H9 (cell line): Measurements from ENCODE around the gene LRP8. TPM values are rescaled to one million over a fixed set of nuclear protein-coding genes. Genes with fewer than 3 reads are reported as not detected.

Experiments
- DNase-seq: peaks from one replicate; pipeline ENCODE4 v3.0.0-alpha.2; 2017
- H2AFZ ChIP-seq: one replicate; pipeline ENCODE4 v1.6.1; 2013; ENCODE audit warnings: mild to moderate bottlenecking, low read length, control low read depth, moderate library complexity
- H2AK5ac ChIP-seq: 2 replicates; pipeline ENCODE4 v1.6.1; 2013; ENCODE audit warnings: low read length, control low read depth, mixed read lengths; ENCODE audit not compliant: insufficient read length
- H2BK120ac ChIP-seq: one replicate; pipeline ENCODE4 v1.6.1; 2013; ENCODE audit warnings: low read depth, mild to moderate bottlenecking, low read length, control low read depth, inconsistent platforms; ENCODE audit not compliant: poor library complexity, severe bottlenecking
- H2BK12ac ChIP-seq: 2 replicates; pipeline ENCODE4 v1.6.1; 2013; ENCODE audit warnings: low read length, control low read depth, mixed read lengths, low read depth; ENCODE audit not compliant: insufficient read length
- H2BK15ac ChIP-seq: 2 replicates; pipeline ENCODE4 v1.6.1; 2013; ENCODE audit warnings: low read depth, low read length, control low read depth
- H2BK20ac ChIP-seq: one replicate; pipeline ENCODE4 v1.6.1; 2013; ENCODE audit warnings: low read depth, mild to moderate bottlenecking, low read length, control low read depth, inconsistent platforms; ENCODE audit not compliant: poor library complexity, severe bottlenecking
- H2BK5ac ChIP-seq: 2 replicates; pipeline ENCODE4 v1.6.1; 2013; ENCODE audit warnings: low read length, control low read depth, mixed read lengths; ENCODE audit not compliant: insufficient read length
- H3K14ac ChIP-seq: 2 replicates; pipeline ENCODE4 v1.6.1; 2013; ENCODE audit warnings: low read length, control low read depth; ENCODE audit not compliant: insufficient read depth
- H3K18ac ChIP-seq: 2 replicates; pipeline ENCODE4 v1.6.1; 2013; ENCODE audit warnings: low read depth, mild to moderate bottlenecking, mixed read lengths, low read length, control low read depth; ENCODE audit not compliant: insufficient read length
- H3K23ac ChIP-seq: 2 replicates; pipeline ENCODE4 v1.6.1; 2013; ENCODE audit warnings: low read length, control low read depth, mixed read lengths, low read depth; ENCODE audit not compliant: insufficient read length
- H3K23me2 ChIP-seq: 2 replicates; pipeline ENCODE4 v1.6.1; 2013; ENCODE audit warnings: low read depth, mild to moderate bottlenecking, mixed read lengths, low read length, control low read depth; ENCODE audit not compliant: insufficient read length, poor library complexity, severe bottlenecking
- H3K27ac ChIP-seq: 2 replicates; pipeline ENCODE4 v1.5.1; 2013; ENCODE audit warnings: low read length, control low read depth, mixed read lengths, low read depth; ENCODE audit not compliant: insufficient read length
- H3K27me3 ChIP-seq: 2 replicates; pipeline ENCODE4 v1.6.1; 2013; ENCODE audit warnings: low read length, control low read depth, inconsistent platforms; ENCODE audit not compliant: insufficient read depth
- H3K4ac ChIP-seq: 2 replicates; pipeline ENCODE4 v1.6.1; 2013; ENCODE audit warnings: low read depth, mild to moderate bottlenecking, control low read depth, inconsistent platforms, low read length, moderate library complexity
- H3K4me1 ChIP-seq: 2 replicates; pipeline ENCODE4 v1.6.1; 2013; ENCODE audit warnings: low read length, control low read depth, inconsistent platforms; ENCODE audit not compliant: insufficient read depth
- H3K4me2 ChIP-seq: 2 replicates; pipeline ENCODE4 v1.6.1; 2013; ENCODE audit warnings: low read length, control low read depth, mixed read lengths; ENCODE audit not compliant: insufficient read length, insufficient read depth
- H3K56ac ChIP-seq: 2 replicates; pipeline ENCODE4 v1.6.1; 2013; ENCODE audit warnings: low read depth, mild to moderate bottlenecking, mixed read lengths, low read length, control low read depth; ENCODE audit not compliant: insufficient read length
- H3K79me1 ChIP-seq: 2 replicates; pipeline ENCODE4 v1.6.1; 2013; ENCODE audit warnings: low read depth, mild to moderate bottlenecking, moderate library complexity, low read length, control low read depth, inconsistent platforms; ENCODE audit not compliant: insufficient read depth, poor library complexity, severe bottlenecking
- H3K79me2 ChIP-seq: 2 replicates; pipeline ENCODE4 v1.6.1; 2013; ENCODE audit warnings: low read length, control low read depth, inconsistent platforms; ENCODE audit not compliant: insufficient read depth
- H3K9ac ChIP-seq: 2 replicates; pipeline ENCODE4 v1.6.1; 2013; ENCODE audit warnings: low read length, control low read depth, mixed read lengths; ENCODE audit not compliant: insufficient read length; ENCODE audit errors: extremely low read depth
- H3K9me3 ChIP-seq: one replicate; pipeline ENCODE4 v1.6.1; 2013; ENCODE audit warnings: low read depth, low read length, inconsistent platforms; ENCODE audit not compliant: control insufficient read depth
- H3T11ph ChIP-seq: one replicate; pipeline ENCODE4 v1.6.1; 2013; ENCODE audit warnings: mild to moderate bottlenecking, low read length, control low read depth, inconsistent platforms
- H4K20me1 ChIP-seq: one replicate; pipeline ENCODE4 v1.6.1; 2013; ENCODE audit not compliant: control insufficient read depth, insufficient read length, insufficient read depth
- H4K5ac ChIP-seq: 2 replicates; pipeline ENCODE4 v1.6.1; 2013; ENCODE audit warnings: low read depth, mild to moderate bottlenecking, mixed read lengths, low read length, control low read depth; ENCODE audit not compliant: insufficient read length
- H4K8ac ChIP-seq: replicated peaks from 2 replicates; pipeline ENCODE4 v1.6.1; 2013; ENCODE audit warnings: low read length, control low read depth, mixed read lengths, low read depth; ENCODE audit not compliant: insufficient read length
- H4K91ac ChIP-seq: 2 replicates; pipeline ENCODE4 v1.6.1; 2013; ENCODE audit warnings: low read depth, mild to moderate bottlenecking, moderate library complexity, mixed read lengths, low read length, control low read depth; ENCODE audit not compliant: insufficient read length
- H3K27ac Mint-ChIP-seq, 3 experiments: 2 replicates in 2 of 3; 3 replicates in 1 of 3; pipeline ENCODE4 v1.8.0; 2020 to 2021; ENCODE audit warnings: mixed read lengths in 3 of 3, mild to moderate bottlenecking in 1 of 3, moderate library complexity in 1 of 3
- H3K27me3 Mint-ChIP-seq: 2 replicates; pipeline ENCODE4 v1.8.0; 2021; ENCODE audit warnings: low read depth, mild to moderate bottlenecking, moderate library complexity, mixed read lengths
- H3K36me3 Mint-ChIP-seq, 3 experiments: 2 replicates in 2 of 3; 3 replicates in 1 of 3; pipeline ENCODE4 v1.8.0; 2020 to 2021; ENCODE audit warnings: low read depth in 3 of 3, mixed read lengths in 3 of 3; ENCODE audit not compliant: insufficient read depth in 1 of 3
- H3K4me1 Mint-ChIP-seq, 2 experiments: 2 replicates each; pipeline ENCODE4 v1.8.0; 2020; ENCODE audit warnings: mixed read lengths in 2 of 2
- H3K4me3 Mint-ChIP-seq, 2 experiments: 2 replicates in 1 of 2; 3 replicates in 1 of 2; pipeline ENCODE4 v1.8.0; 2020 to 2021; ENCODE audit warnings: mild to moderate bottlenecking in 2 of 2, mixed read lengths in 2 of 2, moderate library complexity in 1 of 2
- H3K9me3 Mint-ChIP-seq, 2 experiments: 2 replicates in 1 of 2; 3 replicates in 1 of 2; pipeline ENCODE4 v1.8.0; 2020; ENCODE audit warnings: mild to moderate bottlenecking in 2 of 2, mixed read lengths in 2 of 2, moderate library complexity in 1 of 2
- WGBS: extraction: QIAGEN DNeasy Blood & Tissue Kit; methylation state at CpG from one replicate; pipeline ENCODE4 v1.1.7; 2013; ENCODE audit warnings: missing lambda C conversion rate, low lambda C conversion rate, mixed read lengths; ENCODE audit not compliant: insufficient read length; ENCODE audit errors: extremely low coverage; 5-methylcytosine and 5-hydroxymethylcytosine counted together
- total RNA-seq: library from RNA; stranded (reverse); gene quantifications from 2 replicates; pipeline ENCODE4 v1.2.1, GENCODE V29; 2021
- TF ChIP-seq, protein P1 (sequence below): fragments of 200-600 bp; sonication (generic); conservative IDR thresholded peaks from 3 replicates; pipeline ENCODE4 v1.8.0; 2021; ENCODE audit warnings: antibody characterized with exemption, mild to moderate bottlenecking

The LRP8 gene
- total RNA-seq, 1 experiment from 2014 or later = 78.6 TPM

DNA sequence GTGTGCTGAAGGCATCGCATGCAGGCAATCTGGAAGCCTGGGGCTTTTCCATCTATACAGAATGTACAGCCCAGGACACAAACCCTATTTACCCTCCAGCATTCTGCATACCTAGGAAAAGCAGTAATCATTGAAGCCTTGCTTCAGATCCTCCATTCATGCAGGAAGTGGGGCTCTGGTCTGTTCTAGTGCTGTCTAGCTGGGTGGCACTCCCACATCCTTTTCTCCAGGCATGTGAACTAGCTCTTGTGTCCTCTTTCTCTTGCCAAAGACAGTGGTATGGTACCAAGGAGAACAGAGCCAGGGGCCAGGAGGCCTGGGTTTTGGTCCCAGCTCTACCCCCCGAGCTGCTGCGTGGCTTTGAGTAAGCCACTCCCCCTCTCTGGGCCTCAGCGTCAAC lies 21.7 kb downstream of the LRP8 start:
- no peak overlapping the region for H3T11ph ChIP-seq
- no peak overlapping the region for H2BK120ac ChIP-seq
- H4K20me1 ChIP-seq = peaks cover 3% of the 10 kb centered on the region
- H3K9ac ChIP-seq = no peak overlapping the region
- no CpG with 5 or more reads among the region's 4 CpGs for WGBS
- no peak overlapping the region for H2BK20ac ChIP-seq
- no peak overlapping the region for H2BK5ac ChIP-seq
- H2AK5ac ChIP-seq = no peak overlapping the region
- no peak overlapping the region for H4K5ac ChIP-seq
- peak overlapping the region in 2 of 3 experiments; percentile 8 to 81; a peak in 3 of 7 replicates for H3K27ac Mint-ChIP-seq
- H3K4ac ChIP-seq = no peak overlapping the region
- no peak overlapping the region for H2BK12ac ChIP-seq
- DNase-seq = no peak
- H3K4me3 Mint-ChIP-seq = no peak overlapping the region
- H3K79me2 ChIP-seq = peaks cover 6% of the 10 kb centered on the region; the same call in 1 of the 2 replicates
- no peaks in the 10 kb centered on the region for H3K23me2 ChIP-seq
- no peaks in the 10 kb centered on the region for H3K9me3 ChIP-seq
- H4K8ac ChIP-seq = no peak overlapping the region
- no peaks in the 10 kb centered on the region for H3K79me1 ChIP-seq
- no peak overlapping the region for H3K56ac ChIP-seq
- H2BK15ac ChIP-seq = no peak overlapping the region
- H3K9me3 Mint-ChIP-seq = no peaks in the 10 kb centered on the region
- no peaks in the 10 kb centered on the region for H3K27me3 Mint-ChIP-seq
- H3K27ac ChIP-seq = no peak overlapping the region
- no peak overlapping the region for H3K23ac ChIP-seq
- no peak overlapping the region for H2AFZ ChIP-seq
- TF ChIP-seq, protein P1, sequence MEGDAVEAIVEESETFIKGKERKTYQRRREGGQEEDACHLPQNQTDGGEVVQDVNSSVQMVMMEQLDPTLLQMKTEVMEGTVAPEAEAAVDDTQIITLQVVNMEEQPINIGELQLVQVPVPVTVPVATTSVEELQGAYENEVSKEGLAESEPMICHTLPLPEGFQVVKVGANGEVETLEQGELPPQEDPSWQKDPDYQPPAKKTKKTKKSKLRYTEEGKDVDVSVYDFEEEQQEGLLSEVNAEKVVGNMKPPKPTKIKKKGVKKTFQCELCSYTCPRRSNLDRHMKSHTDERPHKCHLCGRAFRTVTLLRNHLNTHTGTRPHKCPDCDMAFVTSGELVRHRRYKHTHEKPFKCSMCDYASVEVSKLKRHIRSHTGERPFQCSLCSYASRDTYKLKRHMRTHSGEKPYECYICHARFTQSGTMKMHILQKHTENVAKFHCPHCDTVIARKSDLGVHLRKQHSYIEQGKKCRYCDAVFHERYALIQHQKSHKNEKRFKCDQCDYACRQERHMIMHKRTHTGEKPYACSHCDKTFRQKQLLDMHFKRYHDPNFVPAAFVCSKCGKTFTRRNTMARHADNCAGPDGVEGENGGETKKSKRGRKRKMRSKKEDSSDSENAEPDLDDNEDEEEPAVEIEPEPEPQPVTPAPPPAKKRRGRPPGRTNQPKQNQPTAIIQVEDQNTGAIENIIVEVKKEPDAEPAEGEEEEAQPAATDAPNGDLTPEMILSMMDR = no peak
- peaks cover 27 to 38% of the 10 kb centered on the region in 2 experiments for H3K4me1 Mint-ChIP-seq
- no peaks in the 10 kb centered on the region for H3K4me1 ChIP-seq
- no peak overlapping the region for H3K18ac ChIP-seq
- H3K4me2 ChIP-seq = no peak overlapping the region
- no peak overlapping the region for H3K14ac ChIP-seq
- no peak overlapping the region for H4K91ac ChIP-seq
- peaks cover 8 to 51% (median 23%) of the 10 kb centered on the region in 3 experiments; a peak in 5 of 7 replicates for H3K36me3 Mint-ChIP-seq
- H3K27me3 ChIP-seq = no peaks in the 10 kb centered on the region
